ENCODE results near the gene FAM83G. TPM values are rescaled to one million over a fixed set of nuclear protein-coding genes. Genes with fewer than 3 reads are reported as not detected.
A peak's percentile ranks its signal among the peaks of the same experiment; 100 is the strongest.

FAM83G gene
- polyA plus RNA-seq, 3 donors from 2014 or later = 0.81 to 3.7 (median 1.9) TPM

- Mint-ChIP-seq H3K27ac (no peak overlapping the region), H3K4me1 (peaks cover 8% of the 10 kb centered on the region in 2 donors)
These were observed 53.3 kb downstream of the FAM83G start for GRCh38 chr17:18950944-18951905.

GRCh38 chr17:18950346-18950745 is 54.2 kb downstream of the FAM83G start:
- Mint-ChIP-seq H3K9me3 (no peaks in the 10 kb centered on the region), H3K4me3 (no peak overlapping the region), H3K4me1 (peaks cover 3 to 4% of the 10 kb centered on the region in 2 donors), H3K36me3 (no peaks in the 10 kb centered on the region), H3K27me3 (ENCODE audit: low read depth in 3 of 3) (peaks cover 3 to 11% (median 8%) of the 10 kb centered on the region in 3 donors), H3K27ac (no peak overlapping the region)
- DNase-seq = no peak

More at GRCh38 chr17:18950944-18951905, 53.3 kb downstream of the FAM83G start:
- Mint-ChIP-seq H3K27me3 (ENCODE audit: low read depth in 3 of 3) (peaks cover 2 to 11% (median 8%) of the 10 kb centered on the region in 3 donors), H3K36me3 (no peaks in the 10 kb centered on the region), H3K4me3 (no peak overlapping the region), H3K9me3 (no peaks in the 10 kb centered on the region)
- no peak for DNase-seq

GRCh38 chr17:18949566-18949965 is 55.0 kb downstream of the FAM83G start:
- H3K9me3 Mint-ChIP-seq = no peaks in the 10 kb centered on the region
- H3K27ac Mint-ChIP-seq = no peak overlapping the region

DNA sequence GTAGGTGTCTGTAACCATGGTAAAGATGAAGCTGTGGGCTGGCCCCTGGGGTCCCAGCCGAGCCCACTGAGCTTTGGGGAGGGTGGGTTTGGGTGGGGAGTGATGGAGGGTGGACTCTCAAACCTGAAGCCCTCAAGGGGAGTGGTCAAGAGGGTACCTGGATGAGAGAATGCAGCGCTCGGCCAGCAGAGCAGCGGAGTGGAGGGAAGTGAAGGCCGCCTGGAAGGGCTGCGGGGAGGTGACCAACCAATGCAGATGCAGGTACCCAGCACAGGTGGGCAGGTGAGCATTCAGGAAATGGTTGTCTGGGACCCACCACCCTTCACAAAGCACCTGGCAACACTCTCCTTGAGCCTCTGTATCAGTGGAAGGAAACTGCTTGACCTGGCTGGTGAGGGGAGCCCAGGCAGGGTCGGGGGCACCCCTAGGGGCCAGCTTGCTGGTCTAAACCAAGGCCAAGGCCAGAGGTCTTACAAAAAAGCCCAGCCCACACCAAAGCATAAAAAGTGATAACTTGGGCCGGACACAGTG is 56.0 kb downstream of the FAM83G start:
- no peak for DNase-seq
- no peaks in the 10 kb centered on the region for H3K4me1 Mint-ChIP-seq
- H3K9me3 Mint-ChIP-seq = no peaks in the 10 kb centered on the region
- no peak overlapping the region for H3K27ac Mint-ChIP-seq
- H3K36me3 Mint-ChIP-seq = no peaks in the 10 kb centered on the region
- peaks cover 3 to 11% (median 3%) of the 10 kb centered on the region in 3 donors for H3K27me3 Mint-ChIP-seq (ENCODE audit: low read depth in 3 of 3)
- H3K4me3 Mint-ChIP-seq = no peak overlapping the region

More at GRCh38 chr17:18949566-18949965, 55.0 kb downstream of the FAM83G start:
- no peak for DNase-seq
- Mint-ChIP-seq H3K27me3 (ENCODE audit: low read depth in 3 of 3) (peaks cover 3 to 11% (median 8%) of the 10 kb centered on the region in 3 donors), H3K4me1 (no peaks in the 10 kb centered on the region), H3K36me3 (no peaks in the 10 kb centered on the region), H3K4me3 (no peak overlapping the region)

- Mint-ChIP-seq H3K27ac (no peak overlapping the region), H3K9me3 (no peaks in the 10 kb centered on the region), H3K36me3 (no peaks in the 10 kb centered on the region), H3K4me3 (no peak overlapping the region), H3K4me1 (no peaks in the 10 kb centered on the region), H3K27me3 (ENCODE audit: low read depth in 3 of 3) (peaks cover 3 to 8% (median 3%) of the 10 kb centered on the region in 3 donors)
- DNase-seq = no peak
These were observed 56.7 kb downstream of the FAM83G start for GRCh38 chr17:18947866-18948265.

GRCh38 chr17:18946536-18946935 is 58.0 kb downstream of the FAM83G start:
- DNase-seq = no peak
- no peak overlapping the region for H3K27ac Mint-ChIP-seq
- H3K4me1 Mint-ChIP-seq = no peaks in the 10 kb centered on the region
- no peak overlapping the region for H3K4me3 Mint-ChIP-seq
- H3K36me3 Mint-ChIP-seq = no peaks in the 10 kb centered on the region
- H3K9me3 Mint-ChIP-seq = no peaks in the 10 kb centered on the region
- peaks cover 3 to 7% (median 6%) of the 10 kb centered on the region in 3 donors for H3K27me3 Mint-ChIP-seq (ENCODE audit: low read depth in 3 of 3)

- DNase-seq = no peak
- Mint-ChIP-seq H3K4me1 (no peaks in the 10 kb centered on the region), H3K36me3 (no peaks in the 10 kb centered on the region), H3K27me3 (ENCODE audit: low read depth in 3 of 3) (peaks cover 0 to 10% (median 2%) of the 10 kb centered on the region in 3 donors), H3K27ac (no peak overlapping the region), H3K4me3 (no peak overlapping the region), H3K9me3 (no peaks in the 10 kb centered on the region)
These were observed 59.9 kb downstream of the FAM83G start for GRCh38 chr17:18944646-18945045.

- Mint-ChIP-seq H3K36me3 (no peaks in the 10 kb centered on the region), H3K4me1 (peaks cover under 1% of the 10 kb centered on the region in 2 donors), H3K27me3 (ENCODE audit: low read depth in 3 of 3) (peaks cover 0 to 7% (median 0%) of the 10 kb centered on the region in 3 donors), H3K9me3 (no peaks in the 10 kb centered on the region), H3K4me3 (no peak overlapping the region), H3K27ac (no peak overlapping the region)
- DNase-seq = no peak
These were observed 65.9 kb downstream of the FAM83G start for GRCh38 chr17:18938692-18939023.

DNA sequence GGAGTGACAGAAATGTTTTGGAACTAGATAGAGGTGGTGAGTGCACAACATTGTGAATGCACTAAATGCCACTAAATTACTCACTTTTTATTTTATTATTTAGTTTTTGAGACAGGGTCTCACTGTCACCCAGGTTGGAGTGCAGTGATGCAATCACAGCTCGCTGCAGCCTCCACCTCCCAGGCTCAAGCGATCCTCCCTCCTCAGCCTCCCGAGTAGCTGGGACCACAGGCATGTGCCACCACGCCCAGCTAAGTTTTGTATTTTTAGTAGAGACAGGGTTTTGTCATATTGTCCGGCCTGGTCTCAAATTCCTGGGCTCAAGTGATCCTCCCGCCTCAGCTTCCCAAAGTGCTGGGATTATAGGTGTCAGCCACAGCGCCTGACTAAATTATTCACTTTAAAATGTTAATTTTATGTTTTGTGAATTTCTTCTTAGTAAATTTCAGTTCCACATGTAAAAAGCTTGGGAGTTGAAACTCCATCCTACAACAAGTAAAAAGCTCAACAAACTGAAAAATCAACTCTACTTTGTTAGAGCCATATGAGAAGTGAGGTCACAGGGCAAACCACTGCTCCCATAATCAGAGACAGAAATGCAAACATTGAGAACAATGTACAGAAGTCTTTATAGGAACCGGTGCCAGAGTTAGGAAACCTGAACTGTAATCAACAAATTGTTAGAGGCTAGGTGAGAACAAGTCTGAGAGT is 66.4 kb downstream of the FAM83G start:
- Mint-ChIP-seq H3K4me1 (peaks cover 5 to 6% of the 10 kb centered on the region in 2 donors), H3K27me3 (ENCODE audit: low read depth in 3 of 3) (peaks cover 0 to 7% (median 0%) of the 10 kb centered on the region in 3 donors), H3K36me3 (no peaks in the 10 kb centered on the region), H3K27ac (no peak overlapping the region), H3K9me3 (no peaks in the 10 kb centered on the region), H3K4me3 (no peak overlapping the region)
- DNase-seq = no peak

DNA sequence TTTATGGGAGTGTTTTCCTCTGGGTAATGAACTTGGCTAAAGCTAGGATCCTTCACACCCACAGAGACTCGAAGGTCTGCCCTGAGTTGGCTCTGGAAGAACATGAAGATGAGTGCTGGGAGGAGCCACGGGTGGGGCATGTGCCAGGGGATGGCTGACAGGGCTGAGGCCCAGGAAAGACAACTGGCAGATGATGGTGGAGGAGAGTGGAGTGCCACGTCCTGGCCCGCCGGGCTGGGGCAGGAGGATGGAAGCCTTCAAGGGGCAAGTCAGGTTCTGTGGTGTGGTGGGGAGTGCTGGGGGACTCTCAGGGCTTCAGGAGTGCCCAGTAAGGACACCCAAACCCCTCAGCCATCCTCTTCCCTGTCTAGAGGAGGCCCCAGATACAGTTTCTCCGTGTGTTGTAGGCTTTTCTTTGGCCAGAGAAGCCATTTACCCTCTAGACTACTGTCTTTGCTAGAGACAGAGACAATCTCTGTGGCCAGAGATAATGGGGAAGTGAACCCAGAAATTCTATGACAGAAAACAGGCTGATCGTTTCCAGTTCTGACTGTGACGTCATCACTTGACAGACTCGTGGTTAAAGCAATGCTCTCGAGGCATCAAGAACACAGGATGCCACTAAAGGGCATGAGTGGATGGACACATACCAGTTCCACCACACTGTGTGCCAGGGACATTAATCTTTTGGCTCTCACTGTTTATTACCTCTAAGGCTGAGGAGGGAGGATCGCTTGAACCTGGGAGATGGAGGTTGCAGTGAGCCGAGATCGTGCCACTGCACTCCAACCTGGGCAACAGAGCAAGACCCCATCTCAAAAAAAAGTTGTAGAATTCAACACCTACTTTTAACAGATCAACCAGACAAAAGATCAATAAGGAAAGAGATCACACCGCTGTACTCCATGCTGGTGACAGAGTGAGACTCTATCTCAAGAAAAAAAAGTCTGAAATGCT is 71.2 kb downstream of the FAM83G start:
- Mint-ChIP-seq H3K27ac (peak overlapping the region in 3 of 6 donors; percentile 28 to 66 (median 61)), H3K9me3 (no peaks in the 10 kb centered on the region), H3K4me1 (peaks cover 17% of the 10 kb centered on the region in 2 donors), H3K36me3 (peaks cover 8 to 23% (median 11%) of the 10 kb centered on the region in 3 donors), H3K27me3 (ENCODE audit: low read depth in 3 of 3) (no peaks in the 10 kb centered on the region), H3K4me3 (no peak overlapping the region)
- no peak for DNase-seq

DNA sequence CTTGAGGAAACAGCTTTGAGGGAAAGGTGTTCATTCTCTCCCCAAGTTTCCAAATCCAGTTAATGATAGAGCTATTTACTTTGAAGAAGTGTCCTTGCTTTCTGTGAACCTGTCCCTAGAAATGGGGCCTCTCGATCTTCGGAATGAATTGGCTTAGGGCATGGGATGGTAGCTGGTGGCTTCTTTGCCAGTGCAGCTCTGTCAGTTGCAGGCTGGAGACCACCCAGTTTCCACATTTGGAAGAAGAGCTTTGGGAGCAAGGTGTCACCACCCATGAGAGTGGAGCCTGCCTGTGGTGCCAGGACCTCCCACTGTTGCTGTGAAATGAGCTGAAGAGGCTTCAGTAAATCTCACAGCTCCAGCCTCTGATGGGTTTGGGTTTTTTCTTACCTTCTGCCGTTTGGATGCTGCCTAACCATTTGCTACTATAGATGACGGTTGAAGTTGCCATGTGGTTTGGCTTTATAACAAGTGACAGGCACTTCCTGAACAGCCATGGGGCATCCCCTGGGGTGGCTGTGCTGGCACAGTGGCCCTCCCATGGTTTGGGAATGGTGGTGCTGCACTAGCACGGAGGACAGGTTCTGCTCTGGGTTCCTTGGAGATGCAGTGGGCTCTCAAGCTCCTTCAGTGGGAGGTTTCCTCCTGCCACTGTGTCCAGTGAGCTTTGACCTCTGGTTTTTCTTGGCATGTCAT is 72.1 kb downstream of the FAM83G start:
- Mint-ChIP-seq H3K4me1 (peaks cover 17% of the 10 kb centered on the region in 2 donors), H3K9me3 (no peaks in the 10 kb centered on the region), H3K27me3 (ENCODE audit: low read depth in 3 of 3) (no peaks in the 10 kb centered on the region), H3K4me3 (no peak overlapping the region), H3K27ac (peak overlapping the region in 2 of 6 donors; percentile 28 to 66), H3K36me3 (peaks cover 8 to 25% (median 13%) of the 10 kb centered on the region in 3 donors)
- DNase-seq = peak in 1 of 3 donors; percentile 18

DNA sequence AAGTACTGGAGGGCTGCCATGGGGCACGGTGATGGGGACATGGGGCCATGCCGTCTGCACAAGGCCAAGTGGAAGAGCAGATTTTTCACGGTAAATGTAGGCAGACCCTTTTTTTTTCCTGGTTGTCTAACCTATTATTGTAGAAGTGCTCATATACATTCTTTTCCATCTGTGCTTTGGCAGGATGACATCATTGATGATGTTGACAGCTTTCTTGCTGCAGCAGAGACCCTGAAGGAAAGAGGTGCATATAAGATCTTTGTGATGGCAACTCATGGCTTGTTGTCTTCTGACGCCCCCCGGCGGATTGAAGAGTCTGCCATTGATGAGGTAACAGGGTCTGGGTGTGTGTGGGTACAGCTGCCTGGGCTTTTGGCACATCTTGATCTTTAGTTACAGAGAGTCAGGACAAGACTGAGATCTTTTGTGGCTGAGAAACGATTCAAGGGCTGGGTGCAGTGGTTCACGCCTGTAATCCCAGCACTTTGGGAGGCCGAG is 75.9 kb downstream of the FAM83G start:
- DNase-seq = no peak
- H3K4me3 Mint-ChIP-seq = no peak overlapping the region
- H3K27ac Mint-ChIP-seq = peak overlapping the region in 1 of 6 donors; percentile 57
- no peaks in the 10 kb centered on the region for H3K9me3 Mint-ChIP-seq
- peaks cover 0 to 2% (median 0%) of the 10 kb centered on the region in 3 donors for H3K27me3 Mint-ChIP-seq (ENCODE audit: low read depth in 3 of 3)
- H3K36me3 Mint-ChIP-seq = peaks cover 15 to 29% (median 16%) of the 10 kb centered on the region in 3 donors
- H3K4me1 Mint-ChIP-seq = peaks cover 22 to 23% of the 10 kb centered on the region in 2 donors

Measured in immature natural killer cell (primary cell).